Thoracic aorta (tissue), 2 donors: ENCODE results near the gene TRIP13. TPM values are rescaled to one million over a fixed set of nuclear protein-coding genes. Genes with fewer than 3 reads are reported as not detected.

Experiments
- ATAC-seq: fragments of 150-250 bp; one replicate; pipeline ENCODE4 v1.8.0; 2017; ENCODE audit warnings: low read depth; ENCODE audit not compliant: insufficient number of reproducible peaks, low FRiP score
- DNase-seq: peaks from one replicate; pipeline ENCODE4 v3.0.0-alpha.2; 2020; ENCODE audit warnings: low spot score
- H3K27ac ChIP-seq, 2 donors: fragments of 200-600 bp; sonication (generic); 1 replicate in 1 of 2; 2 replicates in 1 of 2; pipeline ENCODE4 v1.5.1; 2016; ENCODE audit warnings: mild to moderate bottlenecking in 2 of 2, moderate library complexity in 2 of 2
- H3K27me3 ChIP-seq: fragments of 200-600 bp; sonication (generic); replicated peaks from 2 replicates; pipeline ENCODE4 v1.6.0; 2016; ENCODE audit warnings: mild to moderate bottlenecking; ENCODE audit not compliant: insufficient read depth
- H3K36me3 ChIP-seq: fragments of 200-600 bp; sonication (generic); one replicate; pipeline ENCODE4 v1.5.1; 2016
- H3K4me1 ChIP-seq, 2 donors: fragments of 200-600 bp; sonication (generic); 1 replicate in 1 of 2; 2 replicates in 1 of 2; pipeline versions ENCODE4 v1.5.1 to v1.6.0; 2016; ENCODE audit warnings: low read depth in 2 of 2, mild to moderate bottlenecking in 1 of 2; ENCODE audit not compliant: control insufficient read depth in 1 of 2
- H3K4me3 ChIP-seq: fragments of 200-600 bp; sonication (generic); 2 replicates; pipeline ENCODE4 v1.5.1; 2016; ENCODE audit warnings: mild to moderate bottlenecking
- H3K9me3 ChIP-seq: fragments of 200-600 bp; sonication (generic); 2 replicates; pipeline ENCODE4 v1.5.1; 2016
- CTCF ChIP-seq: fragments of 200-600 bp; sonication (generic); IDR thresholded peaks from one replicate; pipeline ENCODE4 v1.5.1; 2019; ENCODE audit warnings: antibody characterized with exemption
- total RNA-seq, 2 donors: library from RNA; depleted of rRNA; stranded (reverse); fragments of >200 nt; gene quantifications; one replicate each; pipeline versions ENCODE4 v1.1.0 to v1.2.3, GENCODE V29; 2016

Gene TRIP13
- total RNA-seq, 2 donors from 2014 or later, result 1.6 TPM; not detected in 1

- Histone ChIP-seq H3K9me3 (no peaks in the 10 kb centered on the region), H3K27me3 (no peaks in the 10 kb centered on the region), H3K36me3 (no peaks in the 10 kb centered on the region), H3K27ac (no peak overlapping the region), H3K4me1 (peaks cover 2 to 9% of the 10 kb centered on the region in 2 donors), H3K4me3 (no peak overlapping the region)
- ATAC-seq (no peak), DNase-seq (no peak)
- no peak for TF ChIP-seq CTCF
Observed at GRCh38 chr5:961711-962240, 69.1 kb downstream of the TRIP13 start.

- no peaks in the 10 kb centered on the region for H3K9me3 ChIP-seq
- H3K4me3 ChIP-seq, result no peak overlapping the region
- peaks cover 0 to 3% of the 10 kb centered on the region in 2 donors for H3K4me1 ChIP-seq
- H3K27me3 ChIP-seq, result no peaks in the 10 kb centered on the region
- H3K27ac ChIP-seq, result no peak overlapping the region
- no peak for TF ChIP-seq CTCF
- ATAC-seq (no peak), DNase-seq (no peak)
- H3K36me3 ChIP-seq, result no peaks in the 10 kb centered on the region
Observed at GRCh38 chr5:962386-962785, 69.7 kb downstream of the TRIP13 start.

GRCh38 chr5:962801-963200 lies 70.1 kb downstream of the TRIP13 start:
- no peak overlapping the region for H3K4me3 ChIP-seq
- H3K9me3 ChIP-seq, result no peaks in the 10 kb centered on the region
- no peak for DNase-seq
- no peaks in the 10 kb centered on the region for H3K4me1 ChIP-seq
- H3K27me3 ChIP-seq, result no peaks in the 10 kb centered on the region
- no peak for ATAC-seq
- H3K36me3 ChIP-seq, result no peaks in the 10 kb centered on the region
- H3K27ac ChIP-seq, result no peak overlapping the region
- no peak for TF ChIP-seq CTCF

- H3K27ac ChIP-seq, result no peak overlapping the region
- ATAC-seq, result no peak
Observed at GRCh38 chr5:963310-963672, 70.6 kb downstream of the TRIP13 start.

More at GRCh38 chr5:963310-963672, 70.6 kb downstream of the TRIP13 start:
- no peaks in the 10 kb centered on the region for H3K4me1 ChIP-seq
- TF ChIP-seq CTCF, result no peak
- H3K4me3 ChIP-seq, result no peak overlapping the region
- H3K9me3 ChIP-seq, result no peaks in the 10 kb centered on the region
- no peaks in the 10 kb centered on the region for H3K27me3 ChIP-seq
- no peaks in the 10 kb centered on the region for H3K36me3 ChIP-seq
- DNase-seq, result no peak
